COLO668 (cell line): ENCODE measurements around the gene ASB2.

ENCODE experiments used
- DNase-seq: peaks from one replicate; lab custom pipeline; 2025; ENCODE audit not compliant: unreplicated experiment; lab: John Stamatoyannopoulos, UW

The ASB2 gene

GRCh38 chr14:93962701-93963601 lies 13.4 kb downstream of the ASB2 start:
- DNase-seq: peak; percentile 42

GRCh38 chr14:93961620-93962019 lies 14.8 kb downstream of the ASB2 start:
- no peak for DNase-seq

- DNase-seq: no peak
Observed at GRCh38 chr14:93960774-93961438, 15.5 kb downstream of the ASB2 start.

- no peak for DNase-seq
Observed at GRCh38 chr14:93960108-93960475, 16.3 kb downstream of the ASB2 start.

GRCh38 chr14:93959239-93960107 lies 16.9 kb downstream of the ASB2 start:
- DNase-seq: peak; percentile 94

GRCh38 chr14:93958567-93959238 lies 17.7 kb downstream of the ASB2 start:
- DNase-seq: no peak

GRCh38 chr14:93957751-93958566 lies 18.4 kb downstream of the ASB2 start:
- no peak for DNase-seq

GRCh38 chr14:93957333-93957710 lies 19.0 kb downstream of the ASB2 start:
- no peak for DNase-seq

GRCh38 chr14:93956514-93957332 lies 19.6 kb downstream of the ASB2 start:
- DNase-seq: no peak

GRCh38 chr14:93955850-93956481 lies 20.4 kb downstream of the ASB2 start:
- peak; percentile 21 for DNase-seq

- DNase-seq: no peak
Observed at GRCh38 chr14:93954900-93955849, 21.2 kb downstream of the ASB2 start.

- no peak for DNase-seq
Observed at GRCh38 chr14:93954516-93954830, 21.9 kb downstream of the ASB2 start.

- no peak for DNase-seq
Observed at GRCh38 chr14:93953739-93954515, 22.4 kb downstream of the ASB2 start.

- no peak for DNase-seq
Observed at GRCh38 chr14:93953263-93953662, 23.1 kb downstream of the ASB2 start.

- no peak for DNase-seq
Observed at GRCh38 chr14:93952829-93953228, 23.5 kb downstream of the ASB2 start.

- DNase-seq: no peak
Observed at GRCh38 chr14:93951635-93952540, 24.5 kb downstream of the ASB2 start.
